Activated CD8-positive, alpha-beta memory T cell treated with anti-CD3 and anti-CD28 coated beads, Interleukin-2, amount 50 U/mL, for 48 hours (primary cell): ENCODE results near the gene ZP3.
"Not testable (repeated sequence)": the region's sequence is repeated elsewhere in the genome, so short reads cannot be mapped to it uniquely, and the experiment has no call there.

ENCODE experiments used
- DNase-seq: peaks from one replicate; pipeline ENCODE4 v3.0.0-alpha.2; 2020

The ZP3 gene

DNA sequence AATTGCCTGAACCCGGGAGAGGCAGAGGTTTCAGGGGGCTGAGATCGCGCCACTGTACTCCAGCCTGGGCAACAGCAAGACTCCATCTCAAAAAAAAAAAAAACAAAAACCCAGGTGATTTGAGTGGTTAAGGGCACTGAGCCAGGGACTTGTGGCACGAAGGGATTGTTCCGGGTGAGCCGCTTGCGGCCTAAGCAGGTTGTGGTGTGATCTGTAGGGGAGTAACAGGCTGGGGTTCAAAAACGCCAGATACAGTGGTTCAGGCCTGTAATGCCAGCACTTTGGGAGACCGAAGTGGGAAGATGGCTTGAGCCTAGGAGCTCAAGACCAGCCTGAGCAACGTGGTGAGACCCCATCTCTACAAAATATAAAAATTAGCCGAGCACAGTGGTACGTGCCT is 19.1 kb downstream of the ZP3 start:
- DNase-seq = peak; percentile 53

- DNase-seq = not testable (repeated sequence)
These were observed 20.8 kb downstream of the ZP3 start for GRCh38 chr7:76445577-76446008.

DNA sequence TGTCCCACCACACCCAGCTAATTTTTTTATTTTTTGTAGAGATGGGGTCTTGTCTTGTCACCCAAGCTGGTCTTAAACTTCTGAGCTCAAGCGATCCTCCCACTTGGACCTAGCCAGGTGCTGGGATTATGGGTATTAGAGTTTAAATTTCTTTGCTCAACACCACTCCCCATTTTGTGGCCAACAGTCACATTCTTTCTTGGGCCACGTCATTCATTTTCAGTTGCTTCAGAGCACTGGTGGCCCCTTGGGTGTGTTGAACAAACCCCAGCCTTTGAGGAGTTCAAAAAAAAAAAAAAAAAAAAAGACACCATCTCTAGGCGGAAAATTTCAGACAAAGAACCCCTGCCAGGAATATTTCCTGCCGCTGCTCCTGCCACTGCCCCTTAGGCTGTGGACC is 32.3 kb downstream of the ZP3 start:
- not testable (repeated sequence) for DNase-seq

DNA sequence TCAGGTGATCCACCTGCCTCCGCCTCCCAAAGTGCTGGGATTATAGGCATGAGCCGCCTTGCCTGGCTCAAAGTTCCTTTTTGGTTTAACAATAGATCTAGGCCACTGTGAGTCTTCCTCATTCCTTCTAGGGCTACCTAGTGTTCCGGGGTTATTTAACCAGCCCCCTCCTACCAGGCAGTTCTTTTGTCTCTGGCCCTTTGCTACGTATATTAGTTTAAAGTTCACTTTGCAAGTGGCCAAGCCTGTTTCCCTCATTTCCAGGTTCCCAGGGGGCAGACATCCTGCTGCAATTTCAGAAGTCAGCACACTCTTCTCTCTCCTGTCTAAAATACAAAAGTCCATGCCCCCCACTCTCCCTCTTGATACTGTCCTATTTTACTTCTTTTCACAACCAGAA is 33.8 kb downstream of the ZP3 start:
- not testable (repeated sequence) for DNase-seq

- DNase-seq = not testable (repeated sequence)
These were observed 36.0 kb downstream of the ZP3 start for GRCh38 chr7:76460767-76461166.

GRCh38 chr7:76461464-76462101 is 36.8 kb downstream of the ZP3 start, which contains the start of gene DTX2:
Gene DTX2, plus strand, starts transcription at chr7:76461709. Its CDS starts 18,801 bp downstream, at chr7:76480510.
- DNase-seq = not testable (repeated sequence)

- DNase-seq = not testable (repeated sequence)
These were observed 37.6 kb downstream of the ZP3 start for GRCh38 chr7:76462271-76462882.

GRCh38 chr7:76464959-76465358 is 40.2 kb downstream of the ZP3 start:
- not testable (repeated sequence) for DNase-seq

DNA sequence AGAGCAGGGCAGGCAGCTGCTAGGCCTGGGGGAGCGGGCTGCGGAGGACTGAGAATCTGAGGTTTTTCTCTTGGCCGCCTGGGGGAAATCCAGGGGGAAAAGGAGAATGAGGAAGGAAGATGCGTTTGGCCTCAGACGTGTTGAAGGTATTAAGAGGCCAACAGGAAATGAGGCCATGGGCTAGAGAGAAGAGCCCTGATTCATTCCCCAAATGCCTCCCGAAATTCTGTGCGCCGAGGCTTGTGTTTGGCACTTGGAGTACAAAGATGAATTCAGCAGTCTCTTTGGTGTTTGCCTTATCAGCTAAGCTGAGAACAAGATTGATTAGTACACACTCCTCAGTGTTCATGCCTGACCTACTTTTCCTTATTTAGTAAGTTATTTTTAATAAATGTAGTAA is 41.2 kb downstream of the ZP3 start:
- DNase-seq = not testable (repeated sequence)

- DNase-seq = not testable (repeated sequence)
These were observed 43.1 kb downstream of the ZP3 start for GRCh38 chr7:76467743-76468404.

DNA sequence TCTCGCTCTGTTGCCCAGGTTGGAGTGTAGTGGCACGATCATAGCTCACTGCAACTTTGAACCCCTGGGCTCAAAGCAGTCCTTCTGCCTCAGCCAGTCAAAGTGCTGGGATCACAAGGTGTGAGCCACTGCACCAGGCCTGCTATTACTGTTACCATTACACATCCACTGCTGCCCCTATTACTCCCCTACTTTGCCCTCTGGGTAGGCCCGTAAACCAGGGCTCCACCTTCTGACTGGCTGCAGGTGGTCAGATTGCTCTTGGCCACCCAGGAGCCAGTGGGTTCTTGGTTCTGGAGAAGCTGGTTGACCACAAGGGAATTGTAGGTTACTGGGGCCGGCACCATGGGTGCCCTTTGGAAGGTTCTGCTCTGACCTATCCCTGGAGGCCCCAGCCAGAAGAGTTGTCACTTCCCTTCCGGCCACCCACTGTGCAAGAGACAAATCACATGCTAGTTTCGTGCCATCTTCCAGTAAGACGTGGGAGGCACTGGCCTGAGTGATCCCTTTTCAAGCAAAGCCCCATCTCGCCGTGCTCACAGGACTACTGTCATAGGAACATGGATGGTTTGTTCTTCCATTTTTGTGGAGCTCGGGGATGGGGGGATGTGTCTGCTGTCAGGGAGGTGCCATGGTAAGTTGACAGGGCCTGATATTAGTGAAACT is 46.9 kb downstream of the ZP3 start:
- DNase-seq = not testable (repeated sequence)

GRCh38 chr7:76473097-76473496 is 48.3 kb downstream of the ZP3 start:
- not testable (repeated sequence) for DNase-seq

DNA sequence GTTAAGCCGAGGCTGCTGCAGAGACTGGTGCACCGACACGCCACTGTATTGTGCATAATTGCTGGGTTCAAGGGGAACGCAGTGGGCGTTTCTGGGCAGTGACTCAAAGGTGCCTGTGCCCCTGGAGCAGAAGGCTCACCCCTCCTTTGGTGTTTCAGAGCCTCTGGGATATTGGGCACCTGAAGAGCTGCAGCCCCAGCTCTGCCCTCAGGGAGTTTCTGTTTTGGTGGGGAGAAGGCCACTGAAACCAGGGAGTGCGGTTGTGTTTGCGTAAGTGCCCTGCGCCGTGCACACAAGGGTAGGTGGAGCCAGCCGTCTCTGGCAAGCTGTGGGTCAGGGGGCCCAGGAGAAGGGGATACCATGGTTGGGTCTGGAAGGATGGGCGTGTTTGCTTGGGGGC is 51.5 kb downstream of the ZP3 start:
- DNase-seq = not testable (repeated sequence)

GRCh38 chr7:76476742-76477474 is 52.2 kb downstream of the ZP3 start:
- not testable (repeated sequence) for DNase-seq

- not testable (repeated sequence) for DNase-seq
These were observed 54.9 kb downstream of the ZP3 start for GRCh38 chr7:76479628-76480027.

DNA sequence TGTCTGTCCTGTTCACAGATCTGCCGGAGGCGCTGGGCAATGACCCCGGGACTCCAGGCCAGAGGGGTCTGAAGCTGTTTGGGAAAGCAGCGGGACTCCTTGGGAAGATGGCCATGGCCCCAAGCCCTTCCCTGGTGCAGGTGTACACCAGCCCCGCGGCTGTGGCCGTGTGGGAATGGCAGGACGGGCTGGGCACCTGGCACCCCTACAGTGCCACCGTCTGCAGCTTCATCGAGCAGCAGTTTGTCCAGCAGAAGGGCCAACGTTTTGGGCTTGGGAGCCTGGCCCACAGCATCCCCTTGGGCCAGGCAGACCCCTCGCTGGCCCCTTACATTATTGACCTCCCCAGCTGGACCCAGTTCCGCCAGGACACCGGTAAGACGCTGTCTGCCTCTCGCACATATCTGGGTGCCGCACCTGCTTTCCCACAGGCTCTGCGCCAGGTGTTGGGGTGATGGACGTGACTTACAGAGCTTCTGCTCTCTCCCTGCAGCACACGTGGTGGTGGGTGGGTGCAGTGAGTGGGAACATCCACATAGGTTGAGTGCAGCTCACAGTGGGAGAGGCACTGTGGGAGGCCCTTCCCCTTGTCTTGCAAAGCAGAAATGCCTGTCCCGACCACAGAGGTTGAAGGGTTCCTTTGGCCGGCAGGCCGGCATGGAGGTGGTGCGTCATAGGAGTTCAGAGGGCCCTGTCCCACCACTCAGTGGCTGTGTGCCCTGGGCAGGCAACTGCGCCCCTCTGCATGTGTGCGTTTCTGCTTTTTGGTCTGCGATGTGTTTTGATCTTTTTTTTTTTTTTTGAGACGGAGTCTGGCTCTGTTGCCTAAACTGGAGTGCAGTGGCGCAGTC is 55.9 kb downstream of the ZP3 start:
- not testable (repeated sequence) for DNase-seq

- not testable (repeated sequence) for DNase-seq
These were observed 57.9 kb downstream of the ZP3 start for GRCh38 chr7:76482660-76483059.

GRCh38 chr7:76483081-76483480 is 58.3 kb downstream of the ZP3 start:
- not testable (repeated sequence) for DNase-seq

DNA sequence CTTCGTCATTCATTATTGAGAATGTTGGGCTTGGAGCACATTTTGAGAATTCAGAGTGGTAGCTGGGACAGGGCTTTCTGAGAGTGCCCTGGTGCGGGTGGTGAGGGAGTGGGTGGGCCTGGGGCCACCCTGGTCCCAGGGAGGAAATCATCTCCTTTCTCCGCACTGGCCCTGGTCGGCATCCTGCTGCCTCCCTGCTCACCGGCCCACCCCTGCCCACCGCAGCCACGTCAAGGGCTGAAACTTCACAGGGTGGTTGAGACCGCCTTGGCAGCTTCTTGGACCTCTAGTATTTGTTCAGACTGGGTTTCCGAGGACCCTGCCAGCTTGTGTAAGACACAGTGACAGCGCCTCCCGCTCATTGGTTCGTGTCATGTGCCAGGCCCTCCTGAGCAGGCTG is 59.7 kb downstream of the ZP3 start:
- not testable (repeated sequence) for DNase-seq

- DNase-seq = not testable (repeated sequence)
These were observed 61.3 kb downstream of the ZP3 start for GRCh38 chr7:76485822-76486610.

GRCh38 chr7:76486618-76487017 is 61.9 kb downstream of the ZP3 start:
- not testable (repeated sequence) for DNase-seq
